Neural progenitor cell (in vitro differentiated cells): ENCODE measurements around the gene DNAJC5.

Source experiments
- EZH2phosphoT487 ChIP-seq: fragments of 200-600 bp; sonication (generic); IDR thresholded peaks from 2 replicates; pipeline ENCODE4 v1.6.1; 2017; ENCODE audit warnings: antibody characterized with exemption
- TF ChIP-seq, protein P1 (sequence below): fragments of 200-600 bp; sonication (generic); IDR thresholded peaks from 2 replicates; pipeline ENCODE4 v1.5.1; 2017; ENCODE audit warnings: antibody characterized with exemption, mild to moderate bottlenecking

DNA sequence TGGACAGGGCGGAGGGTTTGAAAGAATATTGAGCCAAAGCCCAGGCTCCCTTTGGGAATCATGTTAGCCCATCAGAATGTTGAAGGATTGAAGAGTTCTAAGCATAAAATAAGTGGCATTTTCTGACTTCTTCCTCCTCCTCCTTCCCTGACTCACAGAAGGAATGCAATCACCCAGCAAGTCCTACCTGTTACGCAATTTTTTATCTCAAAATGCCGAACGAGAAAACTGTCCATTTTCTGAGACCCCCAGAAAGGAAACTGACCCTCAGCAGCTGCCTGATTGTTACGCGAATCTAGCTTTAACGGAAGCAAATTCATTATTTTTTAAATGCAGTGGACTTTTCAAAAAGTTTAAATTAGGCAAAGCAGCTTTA lies 4.7 kb upstream of the DNAJC5 start:
- TF ChIP-seq, protein P1, sequence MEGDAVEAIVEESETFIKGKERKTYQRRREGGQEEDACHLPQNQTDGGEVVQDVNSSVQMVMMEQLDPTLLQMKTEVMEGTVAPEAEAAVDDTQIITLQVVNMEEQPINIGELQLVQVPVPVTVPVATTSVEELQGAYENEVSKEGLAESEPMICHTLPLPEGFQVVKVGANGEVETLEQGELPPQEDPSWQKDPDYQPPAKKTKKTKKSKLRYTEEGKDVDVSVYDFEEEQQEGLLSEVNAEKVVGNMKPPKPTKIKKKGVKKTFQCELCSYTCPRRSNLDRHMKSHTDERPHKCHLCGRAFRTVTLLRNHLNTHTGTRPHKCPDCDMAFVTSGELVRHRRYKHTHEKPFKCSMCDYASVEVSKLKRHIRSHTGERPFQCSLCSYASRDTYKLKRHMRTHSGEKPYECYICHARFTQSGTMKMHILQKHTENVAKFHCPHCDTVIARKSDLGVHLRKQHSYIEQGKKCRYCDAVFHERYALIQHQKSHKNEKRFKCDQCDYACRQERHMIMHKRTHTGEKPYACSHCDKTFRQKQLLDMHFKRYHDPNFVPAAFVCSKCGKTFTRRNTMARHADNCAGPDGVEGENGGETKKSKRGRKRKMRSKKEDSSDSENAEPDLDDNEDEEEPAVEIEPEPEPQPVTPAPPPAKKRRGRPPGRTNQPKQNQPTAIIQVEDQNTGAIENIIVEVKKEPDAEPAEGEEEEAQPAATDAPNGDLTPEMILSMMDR, result no peak
- TF ChIP-seq EZH2phosphoT487, result no peak
